OCI-M2 (cell line): ENCODE results near the gene CAMKK2.
"Not testable (repeated sequence)": the region's sequence is repeated elsewhere in the genome, so short reads cannot be mapped to it uniquely, and the experiment has no call there.

ENCODE experiments used
- DNase-seq: peaks from one replicate; lab custom pipeline; 2025; ENCODE audit not compliant: unreplicated experiment; lab: John Stamatoyannopoulos, UW

Gene CAMKK2

GRCh38 chr12:121227294-121227693 lies 69.2 kb downstream of the CAMKK2 start:
- DNase-seq: no peak

GRCh38 chr12:121226871-121227270 lies 69.6 kb downstream of the CAMKK2 start:
- not testable (repeated sequence) for DNase-seq

DNA sequence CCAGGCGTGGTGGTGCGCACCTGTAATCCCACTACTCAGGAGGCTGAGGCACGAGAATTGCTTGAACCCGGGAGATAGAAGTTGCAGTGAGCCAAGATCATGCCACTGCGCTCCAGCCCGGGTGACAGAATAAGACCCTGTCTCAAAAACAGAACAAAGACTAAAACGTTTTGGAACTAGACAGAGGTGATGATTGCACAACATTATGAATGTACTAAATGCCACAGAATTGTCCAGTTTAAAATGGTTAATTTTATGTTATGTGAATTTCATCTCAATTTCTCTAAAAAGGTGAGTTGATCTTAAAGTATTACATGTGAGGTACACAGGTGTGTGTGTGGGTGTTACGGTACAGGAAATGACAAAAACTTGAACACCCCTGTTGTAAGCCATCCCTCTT lies 70.1 kb downstream of the CAMKK2 start:
- no peak for DNase-seq

DNA sequence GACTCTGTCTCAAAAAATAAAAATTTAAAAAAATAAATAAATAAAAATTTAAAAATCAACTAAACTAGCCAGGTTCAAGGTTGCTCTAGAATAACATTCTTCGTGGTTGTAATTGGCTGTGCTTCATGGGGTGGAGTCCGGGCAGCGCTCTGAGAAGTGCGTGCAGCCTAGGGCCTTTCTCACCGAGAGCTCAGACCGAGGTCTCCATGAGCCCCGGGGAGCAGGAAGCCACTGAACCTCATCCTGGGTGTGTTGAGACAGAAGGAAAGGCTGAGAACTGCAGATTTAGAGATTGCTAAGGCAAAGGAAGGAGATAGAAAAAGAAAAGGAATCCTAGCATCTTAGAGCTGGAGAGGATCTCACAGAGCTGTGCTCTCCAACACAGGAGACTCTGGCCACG lies 71.9 kb downstream of the CAMKK2 start:
- no peak for DNase-seq

GRCh38 chr12:121223292-121224285 lies 72.9 kb downstream of the CAMKK2 start:
- no peak for DNase-seq

- DNase-seq: no peak
Measured at GRCh38 chr12:121222847-121223246, 73.7 kb downstream of the CAMKK2 start.

- DNase-seq: no peak
Measured at GRCh38 chr12:121219353-121219986, 77.0 kb downstream of the CAMKK2 start.

- no peak for DNase-seq
Measured at GRCh38 chr12:121218588-121219352, 77.7 kb downstream of the CAMKK2 start.

DNA sequence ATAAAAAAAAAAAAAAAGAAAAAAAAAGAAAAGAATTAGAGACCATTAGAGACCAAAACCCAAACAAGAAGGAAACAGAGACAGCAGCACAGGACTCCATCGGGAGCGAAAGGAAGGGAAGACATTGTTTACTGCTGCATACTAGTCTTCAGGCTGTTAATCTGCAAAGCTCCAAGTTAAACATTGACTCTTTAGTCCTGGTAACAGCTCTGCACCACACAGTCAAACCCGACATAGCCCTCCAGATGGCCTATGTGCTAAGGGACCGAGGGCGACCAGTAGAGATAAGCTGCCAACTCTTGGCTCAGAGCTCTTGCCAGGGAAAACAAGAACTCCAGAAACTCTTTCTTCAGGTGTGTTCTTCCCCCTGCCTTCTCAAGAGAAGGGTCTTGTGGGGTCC lies 78.7 kb downstream of the CAMKK2 start:
- no peak for DNase-seq

GRCh38 chr12:121217063-121217462 lies 79.4 kb downstream of the CAMKK2 start:
- no peak for DNase-seq

- no peak for DNase-seq
Measured at GRCh38 chr12:121216102-121216501, 80.4 kb downstream of the CAMKK2 start.

DNA sequence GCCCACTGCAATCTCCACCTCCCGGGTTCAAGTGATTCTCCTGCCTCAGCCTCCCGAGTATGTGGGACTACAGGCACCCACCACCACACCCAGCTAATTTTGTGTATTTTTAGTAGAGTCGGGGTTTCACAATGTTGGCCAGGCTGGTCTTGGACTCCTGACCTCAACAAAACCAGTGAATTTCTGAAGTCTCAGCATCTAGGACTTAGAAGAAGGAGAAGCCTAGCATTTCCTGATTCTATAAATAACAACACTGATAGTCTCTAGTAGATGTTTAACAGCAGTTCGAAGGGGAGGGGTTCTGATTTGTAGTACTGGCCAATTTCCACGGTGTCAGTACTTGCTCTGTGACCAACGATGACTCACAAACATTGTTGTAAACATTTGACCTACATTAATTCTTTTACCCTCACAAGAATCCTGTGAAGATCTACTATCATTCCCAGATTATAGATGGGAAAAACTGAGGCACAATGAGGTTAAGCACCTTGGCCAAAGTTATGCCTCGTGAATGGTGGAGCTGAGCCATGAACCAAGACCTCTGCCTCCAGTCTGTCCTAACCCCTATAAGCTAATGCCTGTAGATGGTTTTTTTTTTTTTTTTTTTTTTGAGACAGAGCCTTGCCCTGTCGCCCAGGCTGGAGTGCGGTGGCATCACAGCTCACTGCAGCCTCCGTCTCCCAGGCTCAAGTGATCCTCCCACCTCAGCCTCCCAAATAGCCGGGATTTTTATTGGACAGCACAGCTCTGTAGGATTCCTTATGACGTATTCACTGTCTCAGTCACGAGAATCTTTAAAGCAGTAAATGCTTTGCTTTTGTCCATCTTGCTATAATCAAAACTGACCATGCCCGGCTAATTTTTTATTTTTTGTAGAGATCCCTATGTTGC lies 81.4 kb downstream of the CAMKK2 start:
- no peak for DNase-seq

- no peak for DNase-seq
Measured at GRCh38 chr12:121214166-121214777, 82.2 kb downstream of the CAMKK2 start.

GRCh38 chr12:121212875-121213274 lies 83.6 kb downstream of the CAMKK2 start:
- no peak for DNase-seq

DNA sequence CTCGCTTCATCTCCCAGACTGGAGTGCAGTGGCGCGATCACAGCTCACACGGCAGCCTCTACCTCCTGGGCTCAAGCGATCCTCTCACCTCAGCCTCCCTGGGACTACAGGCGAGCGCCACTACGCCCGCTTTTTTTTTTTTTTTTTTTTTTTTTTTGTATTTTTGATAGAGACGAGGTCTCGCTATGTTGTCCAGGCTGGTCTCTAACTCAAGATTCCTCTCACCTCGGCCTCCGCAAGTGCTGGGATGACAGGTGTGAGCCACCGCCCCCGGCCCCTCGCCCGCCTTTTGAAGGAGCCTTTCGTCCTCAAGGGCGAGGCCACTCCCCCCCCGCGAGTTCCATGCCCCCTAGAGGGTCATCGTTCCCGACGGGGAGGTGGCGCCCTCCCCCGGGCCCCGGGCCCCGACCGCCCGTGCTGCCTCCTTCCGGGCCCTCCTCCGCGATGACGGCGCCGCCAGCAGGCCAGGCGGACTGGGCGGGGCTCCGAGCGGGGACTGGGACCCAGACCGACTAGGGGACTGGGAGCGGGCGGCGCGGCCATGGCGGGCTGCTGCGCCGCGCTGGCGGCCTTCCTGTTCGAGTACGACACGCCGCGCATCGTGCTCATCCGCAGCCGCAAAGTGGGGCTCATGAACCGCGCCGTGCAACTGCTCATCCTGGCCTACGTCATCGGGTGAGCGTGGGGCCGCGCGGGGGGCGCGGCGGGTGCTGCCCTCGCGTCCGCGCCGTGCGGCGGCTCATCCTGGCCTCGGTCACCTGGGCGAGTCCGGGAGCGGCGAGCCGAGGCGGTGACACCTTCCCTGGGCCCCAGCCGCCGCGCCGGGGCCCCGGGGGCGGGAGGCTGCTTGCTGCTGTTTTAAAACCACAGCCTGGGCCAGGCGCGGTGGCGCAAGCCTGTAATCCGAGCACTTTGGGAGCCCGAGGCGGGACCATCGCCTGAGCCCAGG lies 86.6 kb downstream of the CAMKK2 start, which contains the start of gene P2RX4:
Gene P2RX4 (plus strand): TSS at position 506 of the 949 bp plus-strand sequence. CDS start 36 bp downstream, at position 542.
- peak; percentile 49 for DNase-seq

DNA sequence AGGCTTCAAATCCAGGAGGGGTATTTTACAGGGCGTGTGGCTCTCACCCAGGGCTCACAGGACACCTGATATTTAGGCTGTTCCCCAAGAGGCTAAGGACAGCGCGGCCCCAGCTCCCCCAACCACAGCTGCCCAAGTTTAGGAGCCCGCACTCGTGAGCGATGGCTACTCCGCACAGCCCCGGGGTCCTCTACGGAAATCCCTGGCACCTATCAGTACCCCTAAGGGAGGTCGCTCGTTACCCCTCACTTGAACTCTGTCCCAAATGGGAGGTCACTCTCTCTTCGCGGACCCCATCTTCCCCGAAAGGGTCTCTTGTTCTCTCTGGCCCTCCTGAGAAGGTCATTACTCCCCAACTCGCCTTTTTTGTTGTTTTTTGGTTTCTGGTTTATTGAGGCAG lies 87.3 kb downstream of the CAMKK2 start:
- no peak for DNase-seq

- DNase-seq: not testable (repeated sequence)
Measured at GRCh38 chr12:121208571-121208970, 87.9 kb downstream of the CAMKK2 start.

- no peak for DNase-seq
Measured at GRCh38 chr12:121205491-121205890, 91.0 kb downstream of the CAMKK2 start.

GRCh38 chr12:121203482-121203881 lies 93.0 kb downstream of the CAMKK2 start:
- no peak for DNase-seq
